Fibroblast of lung (primary cell): Measurements from ENCODE around the gene PNMA6E. TPM values are rescaled to one million over a fixed set of nuclear protein-coding genes. Genes with fewer than 3 reads are reported as not detected.
"Not testable (repeated sequence)": the region's sequence is repeated elsewhere in the genome, so short reads cannot be mapped to it uniquely, and the experiment has no call there.

Experiments
- DNase-seq, 2 donors: peaks; one replicate each; pipeline versions ENCODE4 v3.0.0 to v3.0.0-alpha.2; 2010; ENCODE audit warnings: low read depth in 2 of 2
- H2AFZ ChIP-seq: 2 replicates; pipeline ENCODE4 v1.5.1; 2012; ENCODE audit warnings: low read length, control low read depth, inconsistent platforms
- H3K27ac ChIP-seq: 2 replicates; pipeline ENCODE4 v1.5.1; 2011; ENCODE audit warnings: low read length, control low read depth; ENCODE audit not compliant: insufficient read depth
- H3K27me3 ChIP-seq: 2 replicates; pipeline ENCODE4 v1.5.1; 2011; ENCODE audit warnings: mild to moderate bottlenecking, low read length; ENCODE audit not compliant: control insufficient read depth, insufficient read depth
- H3K36me3 ChIP-seq: 2 replicates; pipeline ENCODE4 v1.5.1; 2011; ENCODE audit warnings: low read length; ENCODE audit not compliant: control insufficient read depth, insufficient read depth
- H3K4me1 ChIP-seq: 2 replicates; pipeline ENCODE4 v1.5.1; 2011; ENCODE audit warnings: low read length; ENCODE audit not compliant: control insufficient read depth, insufficient read depth; ENCODE audit errors: extremely low read depth
- H3K4me2 ChIP-seq: 2 replicates; pipeline ENCODE4 v1.5.1; 2011; ENCODE audit warnings: low read length, control low read depth; ENCODE audit not compliant: insufficient read depth; ENCODE audit errors: extremely low read depth
- H3K4me3 ChIP-seq, 4 experiments: fragments of 200-600 bp in 1 of 4; sonication (generic) in 1 of 4; replicated peaks in 1 of 4; 2 replicates each; pipeline ENCODE4 v1.5.1; 2011 to 2016; ENCODE audit warnings: low read length in 4 of 4, low read depth in 3 of 4, mild to moderate bottlenecking in 3 of 4, control low read depth in 2 of 4, inconsistent platforms in 1 of 4, mixed read lengths in 1 of 4; ENCODE audit not compliant: insufficient read depth in 1 of 4; ENCODE audit errors: control extremely low read depth in 1 of 4
- H3K79me2 ChIP-seq: 2 replicates; pipeline ENCODE4 v1.5.1; 2012; ENCODE audit warnings: mild to moderate bottlenecking, low read length, inconsistent platforms; ENCODE audit not compliant: control insufficient read depth, insufficient read depth
- H3K9ac ChIP-seq: 2 replicates; pipeline ENCODE4 v1.5.1; 2011; ENCODE audit warnings: mild to moderate bottlenecking, low read length, control low read depth; ENCODE audit not compliant: insufficient read depth
- H3K9me3 ChIP-seq: 2 replicates; pipeline ENCODE4 v1.5.1; 2012; ENCODE audit warnings: low read depth, low read length; ENCODE audit not compliant: control insufficient read depth, insufficient read depth
- H4K20me1 ChIP-seq: 2 replicates; pipeline ENCODE4 v1.5.1; 2011; ENCODE audit warnings: low read length; ENCODE audit not compliant: control insufficient read depth, insufficient read depth; ENCODE audit errors: extremely low read depth
- EZH2 ChIP-seq: IDR thresholded peaks from 2 replicates; pipeline ENCODE4 v1.5.1; 2012; ENCODE audit warnings: low read length, control low read depth, mild to moderate bottlenecking; ENCODE audit errors: missing control alignments
- polyA plus RNA-seq, 2 donors: library from polyadenylated mRNA; depleted of rRNA in 1 of 2; stranded (reverse) in 1 of 2; unstranded in 1 of 2; fragments of >200 nt; gene quantifications; 2 replicates each; pipeline ENCODE4 v1.2.1, GENCODE V29; 2011 to 2012; ENCODE audit warnings: missing spikeins in 1 of 2
- total RNA-seq: library from RNA; depleted of rRNA; stranded (reverse); fragments of >200 nt; gene quantifications from 2 replicates; pipeline ENCODE4 v1.2.1, GENCODE V29; 2014
- TF ChIP-seq, protein P1 (sequence below), 2 donors: IDR thresholded peaks in 1 of 2; conservative IDR thresholded peaks in 1 of 2; 1 replicate in 1 of 2; 2 replicates in 1 of 2; pipeline ENCODE4 v1.5.1; 2011 to 2012; ENCODE audit warnings: low read length in 2 of 2, control low read depth in 1 of 2, inconsistent platforms in 1 of 2, low read depth in 1 of 2, mild to moderate bottlenecking in 1 of 2

Gene PNMA6E
- total and polyA plus RNA-seq, 2 donors (not counting 1 experiment from before 2014, with no cell fraction given): not detected

DNA sequence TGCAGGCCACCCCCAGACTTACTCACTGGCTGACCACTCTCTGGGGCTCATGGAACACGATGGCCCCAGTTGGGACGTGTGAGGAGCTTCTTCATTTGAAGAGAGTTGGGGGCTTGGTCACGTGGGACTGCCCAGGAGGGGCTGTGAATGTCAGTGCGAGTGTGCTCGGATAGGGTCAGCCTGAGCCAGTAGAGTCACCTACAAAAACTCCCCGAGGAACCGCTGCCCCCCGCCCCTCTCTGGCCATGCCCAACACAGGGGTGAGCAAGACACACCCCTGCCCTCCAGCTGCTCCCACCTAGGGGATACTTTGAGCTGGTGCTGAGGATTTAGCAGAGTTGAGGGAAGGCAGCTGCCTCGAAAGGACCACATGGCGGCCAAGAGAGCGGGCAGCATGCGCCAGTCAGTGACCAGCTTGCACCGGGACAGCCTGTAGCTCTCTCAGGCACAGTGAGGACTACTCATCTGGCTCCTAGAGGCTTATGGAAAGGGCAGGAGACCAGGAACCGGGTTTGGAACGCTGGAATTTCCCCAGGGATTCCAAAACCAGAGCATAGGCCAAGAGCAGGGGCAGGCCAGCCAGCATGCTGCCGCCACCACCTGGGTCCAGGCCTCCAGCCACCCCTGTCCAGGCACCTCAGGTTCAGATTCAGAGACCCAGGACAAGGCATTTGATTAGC, 8.4 kb downstream of the PNMA6E start:
- H3K79me2 ChIP-seq: no peaks in the 10 kb centered on the region
- no peaks in the 10 kb centered on the region for H3K9me3 ChIP-seq
- no peak overlapping the region for H3K4me3 ChIP-seq
- H4K20me1 ChIP-seq: no peaks in the 10 kb centered on the region
- no peak for TF ChIP-seq EZH2
- TF ChIP-seq, protein P1, sequence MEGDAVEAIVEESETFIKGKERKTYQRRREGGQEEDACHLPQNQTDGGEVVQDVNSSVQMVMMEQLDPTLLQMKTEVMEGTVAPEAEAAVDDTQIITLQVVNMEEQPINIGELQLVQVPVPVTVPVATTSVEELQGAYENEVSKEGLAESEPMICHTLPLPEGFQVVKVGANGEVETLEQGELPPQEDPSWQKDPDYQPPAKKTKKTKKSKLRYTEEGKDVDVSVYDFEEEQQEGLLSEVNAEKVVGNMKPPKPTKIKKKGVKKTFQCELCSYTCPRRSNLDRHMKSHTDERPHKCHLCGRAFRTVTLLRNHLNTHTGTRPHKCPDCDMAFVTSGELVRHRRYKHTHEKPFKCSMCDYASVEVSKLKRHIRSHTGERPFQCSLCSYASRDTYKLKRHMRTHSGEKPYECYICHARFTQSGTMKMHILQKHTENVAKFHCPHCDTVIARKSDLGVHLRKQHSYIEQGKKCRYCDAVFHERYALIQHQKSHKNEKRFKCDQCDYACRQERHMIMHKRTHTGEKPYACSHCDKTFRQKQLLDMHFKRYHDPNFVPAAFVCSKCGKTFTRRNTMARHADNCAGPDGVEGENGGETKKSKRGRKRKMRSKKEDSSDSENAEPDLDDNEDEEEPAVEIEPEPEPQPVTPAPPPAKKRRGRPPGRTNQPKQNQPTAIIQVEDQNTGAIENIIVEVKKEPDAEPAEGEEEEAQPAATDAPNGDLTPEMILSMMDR (conservative IDR thresholded peaks at IDR 0.05 in 1 of 2, IDR thresholded peaks at IDR 0.05 in 1 of 2; ENCODE audit: low read depth in 1 of 2, low read length in 2 of 2): no peak
- H3K27ac ChIP-seq: no peak overlapping the region
- H3K27me3 ChIP-seq: no peaks in the 10 kb centered on the region
- no peaks in the 10 kb centered on the region for H3K4me1 ChIP-seq
- DNase-seq: no peak
- H3K4me2 ChIP-seq: no peak overlapping the region
- no peak overlapping the region for H2AFZ ChIP-seq
- H3K36me3 ChIP-seq: no peaks in the 10 kb centered on the region
- no peak overlapping the region for H3K9ac ChIP-seq

DNA sequence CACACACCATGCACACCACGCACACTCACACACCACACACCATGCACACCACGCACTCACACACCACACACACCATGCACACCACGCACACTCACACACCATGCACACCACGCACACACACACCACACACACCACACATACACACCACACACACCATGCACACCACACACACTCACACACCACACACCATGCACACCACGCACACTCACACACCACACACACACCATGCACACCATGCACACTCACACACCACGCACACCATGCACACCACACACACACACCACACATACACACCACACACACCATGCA, 11.7 kb downstream of the PNMA6E start:
- H3K9me3 ChIP-seq, H3K36me3 ChIP-seq, H3K4me1 ChIP-seq, H3K4me3 ChIP-seq, H2AFZ ChIP-seq, DNase-seq, H3K27ac ChIP-seq, H3K79me2 ChIP-seq, H3K4me2 ChIP-seq, H3K9ac ChIP-seq, H3K27me3 ChIP-seq, H4K20me1 ChIP-seq: not testable (repeated sequence)

DNA sequence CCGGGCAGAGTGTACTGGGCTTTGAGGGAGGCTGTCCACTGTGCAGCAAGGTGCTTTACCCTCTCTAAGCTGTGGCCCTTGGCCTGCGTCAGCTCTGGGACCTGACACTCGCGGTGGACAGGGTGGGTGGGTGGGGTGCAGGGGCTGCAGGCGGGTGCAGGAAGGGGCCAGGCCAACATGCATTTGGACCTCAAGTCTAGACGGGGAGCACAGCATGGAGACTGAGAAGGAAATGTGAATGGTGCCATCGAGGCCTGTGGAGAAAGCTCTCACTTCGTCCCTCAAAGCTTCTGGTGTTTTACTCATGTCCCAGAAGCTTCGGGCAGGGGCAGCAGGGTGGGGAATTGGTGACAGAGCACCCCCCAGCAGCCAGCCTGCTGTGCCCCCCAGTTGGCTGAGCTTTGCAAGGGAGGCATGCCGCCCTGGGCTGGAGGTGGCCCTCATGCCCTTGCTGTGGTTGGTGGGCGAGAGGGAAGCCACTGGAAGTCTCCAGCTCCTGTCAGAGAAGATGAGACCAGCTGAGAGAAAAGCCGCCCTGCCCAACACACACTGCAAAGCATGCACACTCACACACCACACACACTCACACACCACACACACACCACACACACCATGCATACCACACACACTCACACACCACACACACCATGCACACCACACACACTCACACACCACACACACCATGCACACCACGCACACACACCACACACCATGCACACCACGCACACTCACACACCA, 12.3 kb downstream of the PNMA6E start:
- Histone ChIP-seq H2AFZ (no peak overlapping the region), H3K27me3 (no peaks in the 10 kb centered on the region), H3K9ac (no peak overlapping the region), H3K4me2 (no peak overlapping the region), H4K20me1 (no peaks in the 10 kb centered on the region), H3K9me3 (no peaks in the 10 kb centered on the region), H3K79me2 (no peaks in the 10 kb centered on the region), H3K4me1 (no peaks in the 10 kb centered on the region), H3K27ac (no peak overlapping the region), H3K36me3 (no peaks in the 10 kb centered on the region), H3K4me3 (no peak overlapping the region)
- no peak for DNase-seq
- TF ChIP-seq, protein P1 (conservative IDR thresholded peaks at IDR 0.05 in 1 of 2, IDR thresholded peaks at IDR 0.05 in 1 of 2; ENCODE audit: low read depth in 1 of 2, low read length in 2 of 2): no peak
- TF ChIP-seq EZH2: no peak
